ENCODE data around the gene CHRDL2. TPM values are rescaled to one million over a fixed set of nuclear protein-coding genes. Genes with fewer than 3 reads are reported as not detected.

The CHRDL2 gene
- total and polyA plus RNA-seq, 2 donors (not counting 3 experiments of a cell fraction or from before 2014, with no cell fraction given), result not detected

DNA sequence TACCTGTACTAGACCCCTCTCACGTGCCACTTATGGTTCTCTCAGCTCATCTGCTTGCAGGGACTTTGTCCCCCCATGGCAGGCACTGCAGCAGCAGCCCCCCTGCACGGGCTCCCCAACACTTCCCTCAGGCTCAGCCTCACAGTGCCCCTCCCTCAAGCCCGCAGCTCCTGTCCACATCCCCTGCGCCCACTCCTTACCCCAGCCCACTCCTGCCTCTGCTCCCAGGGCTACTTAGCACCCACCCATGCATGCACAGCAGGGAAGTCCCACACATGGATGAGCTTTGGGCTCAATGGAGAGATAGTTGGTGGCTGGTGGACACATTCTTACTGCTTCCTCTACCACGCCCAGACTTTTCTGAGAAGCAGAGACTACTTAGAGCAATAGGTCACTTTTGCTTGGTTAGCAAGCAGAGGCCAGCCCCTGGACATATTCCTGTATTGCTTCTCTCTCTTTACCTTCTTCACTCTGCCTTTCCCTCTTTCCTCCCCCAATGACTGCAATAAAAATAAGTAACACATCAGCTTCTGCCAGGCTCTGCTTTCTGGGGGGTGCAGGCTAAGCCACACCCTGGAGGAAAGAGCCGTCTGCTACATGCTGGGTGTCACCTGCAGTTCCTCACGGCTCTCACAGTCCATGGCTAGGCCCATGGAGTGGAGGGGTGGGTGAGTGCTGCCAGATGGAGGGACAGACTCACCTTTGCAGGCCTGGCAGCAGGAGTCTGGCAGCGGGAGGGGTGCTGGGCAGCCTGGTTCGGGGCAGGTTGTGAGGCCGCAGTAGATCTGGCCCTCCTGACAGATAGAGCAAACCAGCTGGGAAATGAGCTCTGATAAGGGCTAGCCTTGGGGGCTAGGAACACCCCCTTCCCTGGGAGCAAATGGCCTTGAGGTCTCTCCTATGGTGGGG is 23.4 kb downstream of the CHRDL2 start:
- H3K9me1 ChIP-seq (replicated peaks; ENCODE audit: control insufficient read depth, extremely low read depth, insufficient read depth, low read length), result no peaks in the 10 kb centered on the region
- ChIA-PET CTCF (no interaction called here), POLR2A (no interaction called here)
- H3K27me3 ChIP-seq (ENCODE audit: control insufficient read depth in 2 of 2, insufficient read depth in 2 of 2, low read length in 2 of 2), result no peaks in the 10 kb centered on the region
- no peaks in the 10 kb centered on the region for H3K4me1 ChIP-seq (ENCODE audit: control insufficient read depth, extremely low read depth, insufficient read depth, low read length)
- FAIRE-seq (no peak), DNase-seq (ENCODE audit: low read depth, low spot score) (no peak)
- no peak overlapping the region for H2AFZ ChIP-seq (ENCODE audit: low read depth, low read length)
- no peak overlapping the region for H3K27ac ChIP-seq (ENCODE audit: insufficient read depth, low read depth, low read length)
- no peaks in the 10 kb centered on the region for H3K9me3 ChIP-seq (replicated peaks; ENCODE audit: control insufficient read depth, insufficient read depth, low read length)
- intact Hi-C loops (cut with micrococcal nuclease), result no loop called here
- no peaks in the 10 kb centered on the region for H4K20me1 ChIP-seq (replicated peaks; ENCODE audit: control insufficient read depth, extremely low read depth, insufficient read depth, low read length)
- no peak overlapping the region for H3K4me3 ChIP-seq (replicated peaks in 1 of 3; ENCODE audit: insufficient read depth in 1 of 3, low read depth in 1 of 3, low read length in 3 of 3)
- no peaks in the 10 kb centered on the region for H3K79me2 ChIP-seq (ENCODE audit: control insufficient read depth, insufficient read depth, low read length)
- no TSS peak for BruUV-seq (replicated peaks)
- dilution Hi-C loops (cut with MboI; ENCODE audit: extremely low pct_ligation_motif_present, low sequenced_read_pairs), result loop anchor here (25.0 kb wide), 1 partner anchor 154 kb away; no protein-coding TSS in a partner anchor
- H3K4me2 ChIP-seq (ENCODE audit: insufficient read depth, low read length), result no peak overlapping the region
- TF ChIP-seq JUN (IDR thresholded peaks at IDR 0.05; ENCODE audit: borderline replicate concordance, insufficient read depth, insufficient read length, low read depth), result no peak
- TF ChIP-seq EZH2 (IDR thresholded peaks at IDR 0.05; ENCODE audit: borderline replicate concordance, low read depth, low read length, severe bottlenecking), result no peak
- no peak for TF ChIP-seq GATA2 (IDR thresholded peaks at IDR 0.05; ENCODE audit: insufficient read depth, insufficient read length, low read depth, low read length)
- TF ChIP-seq POLR2AphosphoS5 (IDR thresholded peaks at IDR 0.05; ENCODE audit: insufficient read depth, low read depth, low read length), result no peak
- TF ChIP-seq, protein P1, sequence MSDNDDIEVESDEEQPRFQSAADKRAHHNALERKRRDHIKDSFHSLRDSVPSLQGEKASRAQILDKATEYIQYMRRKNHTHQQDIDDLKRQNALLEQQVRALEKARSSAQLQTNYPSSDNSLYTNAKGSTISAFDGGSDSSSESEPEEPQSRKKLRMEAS (IDR thresholded peaks at IDR 0.05; ENCODE audit: insufficient read depth, insufficient read length), result no peak
- no peak for TF ChIP-seq FOS (IDR thresholded peaks at IDR 0.05; ENCODE audit: borderline replicate concordance, insufficient read depth, low read length)
- TF ChIP-seq, protein P2, sequence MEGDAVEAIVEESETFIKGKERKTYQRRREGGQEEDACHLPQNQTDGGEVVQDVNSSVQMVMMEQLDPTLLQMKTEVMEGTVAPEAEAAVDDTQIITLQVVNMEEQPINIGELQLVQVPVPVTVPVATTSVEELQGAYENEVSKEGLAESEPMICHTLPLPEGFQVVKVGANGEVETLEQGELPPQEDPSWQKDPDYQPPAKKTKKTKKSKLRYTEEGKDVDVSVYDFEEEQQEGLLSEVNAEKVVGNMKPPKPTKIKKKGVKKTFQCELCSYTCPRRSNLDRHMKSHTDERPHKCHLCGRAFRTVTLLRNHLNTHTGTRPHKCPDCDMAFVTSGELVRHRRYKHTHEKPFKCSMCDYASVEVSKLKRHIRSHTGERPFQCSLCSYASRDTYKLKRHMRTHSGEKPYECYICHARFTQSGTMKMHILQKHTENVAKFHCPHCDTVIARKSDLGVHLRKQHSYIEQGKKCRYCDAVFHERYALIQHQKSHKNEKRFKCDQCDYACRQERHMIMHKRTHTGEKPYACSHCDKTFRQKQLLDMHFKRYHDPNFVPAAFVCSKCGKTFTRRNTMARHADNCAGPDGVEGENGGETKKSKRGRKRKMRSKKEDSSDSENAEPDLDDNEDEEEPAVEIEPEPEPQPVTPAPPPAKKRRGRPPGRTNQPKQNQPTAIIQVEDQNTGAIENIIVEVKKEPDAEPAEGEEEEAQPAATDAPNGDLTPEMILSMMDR (IDR thresholded peaks at IDR 0.05; ENCODE audit: extremely low read depth in 1 of 2, insufficient read depth in 1 of 2, low read depth in 1 of 2, low read length in 2 of 2), result no peak
- TF ChIP-seq MYC (IDR thresholded peaks at IDR 0.05; ENCODE audit: low read depth, low read length), result no peak
- TF ChIP-seq POLR2A (IDR thresholded peaks at IDR 0.05; ENCODE audit: low read depth, low read length), result no peak
- no peaks in the 10 kb centered on the region for H3K36me3 ChIP-seq (ENCODE audit: control insufficient read depth in 2 of 2, extremely low read depth in 1 of 2, insufficient read depth in 2 of 2, low read length in 2 of 2)
- no peak overlapping the region for H3K9ac ChIP-seq (replicated peaks; ENCODE audit: extremely low read depth, insufficient read depth, low read length)
